GM19238 (cell line): ENCODE results near the gene SPINT1.
A peak's percentile ranks its signal among the peaks of the same experiment; 100 is the strongest.

Experiments
- DNase-seq: peaks from one replicate; pipeline ENCODE4 v3.0.0; 2011; ENCODE audit warnings: low spot score; ENCODE audit not compliant: insufficient read length

The SPINT1 gene

DNA sequence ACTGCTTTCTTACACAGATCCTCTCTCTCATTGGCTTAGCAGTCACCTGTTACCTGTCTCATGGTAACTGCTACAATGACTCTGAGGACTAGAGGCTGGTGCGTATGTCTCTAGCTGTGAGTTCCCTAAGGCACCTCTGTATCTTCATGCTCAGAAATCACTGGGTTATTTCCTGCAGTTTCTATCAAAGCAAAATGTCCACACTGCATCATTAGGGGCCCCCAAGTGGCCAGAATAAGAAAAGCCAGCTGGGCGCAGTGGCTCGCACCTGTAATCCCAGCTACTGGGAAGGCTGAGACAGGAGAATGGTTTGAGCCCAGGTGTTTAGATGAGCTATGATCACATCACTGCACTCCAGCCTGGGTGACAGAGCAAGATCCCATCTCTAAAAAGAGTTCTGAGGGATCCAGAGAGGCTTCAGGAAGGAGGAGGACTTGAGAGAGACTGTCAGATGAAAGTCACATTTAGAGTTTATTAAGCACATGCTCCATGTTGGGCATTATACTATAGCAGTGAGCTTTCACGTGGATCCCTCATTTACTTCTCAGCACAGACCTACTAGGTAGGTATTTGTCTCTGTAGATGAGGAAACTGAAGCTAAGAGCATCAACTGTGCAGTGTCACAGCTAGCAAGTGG lies 48.1 kb downstream of the SPINT1 start:
- DNase-seq: no peak

DNA sequence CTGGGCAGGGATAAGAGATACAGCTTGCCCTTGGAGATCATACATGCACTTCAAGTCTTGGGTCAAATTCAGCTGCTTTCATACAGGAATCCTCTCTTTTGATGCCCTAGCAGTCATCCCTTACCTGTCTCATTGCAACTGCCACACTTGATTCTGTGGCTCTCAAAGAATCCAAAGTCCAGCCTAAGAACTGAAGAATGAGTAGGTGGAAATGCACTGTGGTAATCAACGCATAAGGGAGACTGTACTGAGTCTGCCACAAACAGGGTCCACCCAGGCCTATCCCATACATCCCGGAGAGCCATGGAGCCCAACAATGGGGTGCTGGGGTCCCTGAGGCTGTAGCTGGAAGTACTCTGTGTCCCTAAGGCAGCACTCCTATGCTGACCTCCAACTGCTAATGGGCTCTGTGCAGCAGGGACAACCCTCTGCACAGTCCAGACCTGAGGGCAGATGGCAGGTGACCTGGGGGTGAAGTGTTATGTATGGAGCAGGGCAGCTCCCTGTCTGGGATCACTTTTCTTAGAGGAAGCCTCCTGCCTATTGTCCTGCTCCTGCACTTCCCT lies 48.7 kb downstream of the SPINT1 start:
- no peak for DNase-seq

DNA sequence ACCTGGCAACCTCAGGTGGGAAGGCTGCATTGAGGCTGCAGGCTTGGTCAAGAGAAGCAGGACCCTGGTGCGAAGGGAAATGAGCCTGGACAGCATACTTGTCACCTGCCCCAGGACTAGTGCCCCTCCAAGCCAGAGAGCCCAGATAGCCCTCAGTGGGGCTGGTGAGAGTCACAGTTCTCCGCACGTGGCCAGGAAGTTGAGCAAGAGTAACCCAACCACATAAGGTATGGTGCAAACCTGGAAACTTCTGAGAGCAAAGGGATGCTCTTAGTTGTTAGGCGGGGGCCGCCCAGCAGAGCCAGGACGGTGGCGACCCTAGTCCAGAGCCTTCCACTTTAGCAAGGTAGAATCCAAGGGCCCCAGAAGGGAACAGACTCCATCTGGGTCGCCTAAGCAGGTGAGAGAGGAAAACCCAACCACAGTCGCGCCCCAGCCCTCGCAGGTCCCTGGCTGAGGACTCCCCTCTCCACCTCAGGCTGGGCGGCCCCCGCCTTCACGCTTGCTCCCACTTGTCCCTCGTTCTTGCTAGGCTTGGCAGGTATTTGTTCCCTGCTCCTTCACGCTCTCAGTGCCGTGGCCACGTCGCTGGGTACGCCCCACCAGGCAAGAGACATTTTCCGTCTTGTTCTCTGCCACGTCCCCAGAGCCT lies 49.3 kb downstream of the SPINT1 start:
- no peak for DNase-seq

DNA sequence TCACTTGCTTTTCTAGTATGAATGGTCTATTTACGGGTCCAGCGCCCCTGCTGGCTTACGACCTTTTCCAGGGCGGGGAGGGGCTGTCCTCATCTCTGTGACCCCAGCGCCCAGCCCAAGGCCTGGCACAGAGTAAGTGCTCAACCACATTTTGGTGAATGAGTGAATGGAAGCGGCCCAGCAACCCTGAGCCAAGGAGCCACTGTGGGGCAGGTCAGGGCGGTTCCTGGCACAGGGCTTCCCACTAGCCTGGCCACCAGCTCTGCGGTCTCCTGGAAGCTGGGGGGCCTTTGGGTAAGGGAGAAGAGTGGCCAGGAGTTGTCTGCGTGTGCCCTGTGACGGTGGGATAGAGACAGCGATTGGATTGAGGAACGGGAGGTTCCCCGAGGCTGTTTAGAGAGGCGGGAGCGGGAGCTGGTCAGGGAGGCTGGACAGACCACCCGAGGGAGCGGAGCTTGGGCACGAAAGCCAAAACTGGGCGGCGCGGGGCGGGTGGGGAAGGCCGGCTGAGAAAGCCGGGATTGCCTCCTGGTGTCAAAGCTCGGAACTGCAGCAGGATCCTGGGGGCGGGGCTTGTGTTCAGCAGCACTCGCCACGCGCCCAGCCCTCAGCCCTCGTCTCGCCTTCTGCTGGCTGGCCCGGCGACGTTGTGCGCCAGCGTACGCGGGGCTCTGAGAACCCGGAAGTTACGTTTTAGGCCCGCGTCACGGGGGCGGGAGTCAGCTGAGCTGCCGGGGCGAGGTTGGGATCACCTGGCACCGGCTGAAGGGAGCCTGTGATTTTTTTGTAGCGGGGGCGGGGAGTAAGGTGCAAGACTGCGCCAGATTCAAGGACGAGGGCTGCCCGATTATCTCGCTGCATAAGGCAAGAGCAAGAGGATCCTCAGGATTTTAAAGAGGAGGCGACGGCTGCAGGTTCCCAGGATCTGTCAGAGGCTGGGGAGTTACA lies 50.2 kb downstream of the SPINT1 start, which contains the start of gene VPS18:
TSS of gene VPS18 (plus strand) at position 718 of the 948 bp plus-strand sequence. CDS start 319 bp downstream, outside the sequence.
- DNase-seq: peak; percentile 94

DNA sequence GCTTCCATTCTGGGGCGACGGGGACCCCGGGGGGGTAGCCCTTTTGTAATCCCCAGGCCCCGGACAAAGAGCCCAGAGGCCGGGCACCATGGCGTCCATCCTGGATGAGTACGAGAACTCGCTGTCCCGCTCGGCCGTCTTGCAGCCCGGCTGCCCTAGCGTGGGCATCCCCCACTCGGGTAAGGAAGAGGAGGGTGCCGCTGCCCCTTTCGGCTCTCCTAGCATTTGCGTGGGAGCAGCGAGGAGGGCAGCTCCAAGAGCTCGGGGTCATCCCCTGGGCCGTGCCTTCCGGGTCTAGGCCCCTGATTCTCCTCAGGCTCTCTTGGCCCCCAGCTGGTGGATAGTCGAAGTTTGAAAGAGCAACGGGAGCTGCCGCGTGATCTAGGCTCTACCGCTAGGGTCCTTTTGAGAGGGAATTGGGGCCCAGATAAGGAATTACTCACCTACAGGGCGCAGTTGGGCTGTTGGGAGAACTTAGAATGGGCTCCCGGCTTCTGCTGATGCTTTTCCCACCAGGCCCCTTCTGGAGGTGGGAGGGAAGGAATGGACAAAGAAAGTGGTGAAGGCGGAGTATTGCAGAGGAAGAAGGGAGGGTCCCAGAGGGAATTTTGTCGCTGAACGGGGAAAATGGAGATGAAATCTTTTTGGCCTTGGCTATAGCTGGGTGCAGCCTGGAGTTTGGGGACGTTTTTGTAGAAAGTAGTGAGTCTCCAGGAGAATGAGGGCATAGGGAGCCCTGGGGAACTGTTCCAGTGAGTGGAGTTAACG lies 51.0 kb downstream of the SPINT1 start:
- peak; percentile 60 for DNase-seq

DNA sequence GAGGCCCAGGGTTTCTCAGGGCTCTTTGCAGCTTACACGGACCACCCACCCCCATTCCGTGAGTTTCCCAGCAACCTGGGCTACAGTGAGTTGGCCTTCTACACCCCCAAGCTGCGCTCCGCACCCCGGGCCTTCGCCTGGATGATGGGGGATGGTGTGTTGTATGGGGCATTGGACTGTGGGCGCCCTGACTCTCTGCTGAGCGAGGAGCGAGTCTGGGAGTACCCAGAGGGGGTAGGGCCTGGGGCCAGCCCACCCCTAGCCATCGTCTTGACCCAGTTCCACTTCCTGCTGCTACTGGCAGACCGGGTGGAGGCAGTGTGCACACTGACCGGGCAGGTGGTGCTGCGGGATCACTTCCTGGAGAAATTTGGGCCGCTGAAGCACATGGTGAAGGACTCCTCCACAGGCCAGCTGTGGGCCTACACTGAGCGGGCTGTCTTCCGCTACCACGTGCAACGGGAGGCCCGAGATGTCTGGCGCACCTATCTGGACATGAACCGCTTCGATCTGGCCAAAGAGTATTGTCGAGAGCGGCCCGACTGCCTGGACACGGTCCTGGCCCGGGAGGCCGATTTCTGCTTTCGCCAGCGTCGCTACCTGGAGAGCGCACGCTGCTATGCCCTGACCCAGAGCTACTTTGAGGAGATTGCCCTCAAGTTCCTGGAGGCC lies 55.8 kb downstream of the SPINT1 start:
- DNase-seq: no peak

DNA sequence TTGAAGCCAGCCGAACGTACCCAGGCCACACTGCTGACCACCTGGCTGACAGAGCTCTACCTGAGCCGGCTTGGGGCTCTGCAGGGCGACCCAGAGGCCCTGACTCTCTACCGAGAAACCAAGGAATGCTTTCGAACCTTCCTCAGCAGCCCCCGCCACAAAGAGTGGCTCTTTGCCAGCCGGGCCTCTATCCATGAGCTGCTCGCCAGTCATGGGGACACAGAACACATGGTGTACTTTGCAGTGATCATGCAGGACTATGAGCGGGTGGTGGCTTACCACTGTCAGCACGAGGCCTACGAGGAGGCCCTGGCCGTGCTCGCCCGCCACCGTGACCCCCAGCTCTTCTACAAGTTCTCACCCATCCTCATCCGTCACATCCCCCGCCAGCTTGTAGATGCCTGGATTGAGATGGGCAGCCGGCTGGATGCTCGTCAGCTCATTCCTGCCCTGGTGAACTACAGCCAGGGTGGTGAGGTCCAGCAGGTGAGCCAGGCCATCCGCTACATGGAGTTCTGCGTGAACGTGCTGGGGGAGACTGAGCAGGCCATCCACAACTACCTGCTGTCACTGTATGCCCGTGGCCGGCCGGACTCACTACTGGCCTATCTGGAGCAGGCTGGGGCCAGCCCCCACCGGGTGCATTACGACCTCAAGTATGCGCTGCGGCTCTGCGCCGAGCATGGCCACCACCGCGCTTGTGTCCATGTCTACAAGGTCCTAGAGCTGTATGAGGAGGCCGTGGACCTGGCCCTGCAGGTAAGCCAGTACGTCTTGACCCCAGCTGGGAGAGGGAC lies 56.6 kb downstream of the SPINT1 start:
- DNase-seq: no peak

DNA sequence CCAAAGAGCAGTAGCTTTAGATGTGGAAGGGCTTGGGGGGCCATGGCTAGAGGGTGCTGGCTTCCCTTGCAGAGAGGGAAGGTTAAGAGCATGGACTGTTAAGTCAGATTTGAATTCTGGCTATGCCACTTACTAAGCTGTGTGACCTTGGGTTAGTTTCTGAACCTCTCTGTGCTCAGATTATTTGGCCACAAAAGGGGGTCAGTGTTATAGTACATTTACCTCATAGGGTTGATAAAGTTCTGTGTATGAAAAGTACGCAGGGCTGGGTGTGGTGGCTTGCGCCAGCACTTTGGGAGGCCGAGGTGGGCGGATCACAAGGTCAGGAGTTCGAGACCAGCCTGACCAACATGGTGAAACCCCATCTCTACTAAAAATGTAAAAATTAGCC lies 57.2 kb downstream of the SPINT1 start:
- no peak for DNase-seq

DNA sequence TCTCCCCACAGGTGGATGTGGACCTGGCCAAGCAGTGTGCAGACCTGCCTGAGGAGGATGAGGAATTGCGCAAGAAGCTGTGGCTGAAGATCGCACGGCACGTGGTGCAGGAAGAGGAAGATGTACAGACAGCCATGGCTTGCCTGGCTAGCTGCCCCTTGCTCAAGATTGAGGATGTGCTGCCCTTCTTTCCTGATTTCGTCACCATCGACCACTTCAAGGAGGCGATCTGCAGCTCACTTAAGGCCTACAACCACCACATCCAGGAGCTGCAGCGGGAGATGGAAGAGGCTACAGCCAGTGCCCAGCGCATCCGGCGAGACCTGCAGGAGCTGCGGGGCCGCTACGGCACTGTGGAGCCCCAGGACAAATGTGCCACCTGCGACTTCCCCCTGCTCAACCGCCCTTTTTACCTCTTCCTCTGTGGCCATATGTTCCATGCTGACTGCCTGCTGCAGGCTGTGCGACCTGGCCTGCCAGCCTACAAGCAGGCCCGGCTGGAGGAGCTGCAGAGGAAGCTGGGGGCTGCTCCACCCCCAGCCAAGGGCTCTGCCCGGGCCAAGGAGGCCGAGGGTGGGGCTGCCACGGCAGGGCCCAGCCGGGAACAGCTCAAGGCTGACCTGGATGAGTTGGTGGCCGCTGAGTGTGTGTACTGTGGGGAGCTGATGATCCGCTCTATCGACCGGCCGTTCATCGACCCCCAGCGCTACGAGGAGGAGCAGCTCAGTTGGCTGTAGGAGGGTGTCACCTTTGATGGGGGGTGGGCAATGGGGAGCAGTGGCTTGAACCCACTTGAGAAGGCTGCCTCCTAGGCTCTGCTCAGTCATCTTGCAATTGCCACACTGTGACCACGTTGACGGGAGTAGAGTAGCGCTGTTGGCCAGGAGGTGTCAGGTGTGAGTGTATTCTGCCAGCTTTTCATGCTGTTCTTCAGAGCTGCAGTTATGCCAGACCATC lies 59.0 kb downstream of the SPINT1 start:
- no peak for DNase-seq

DNA sequence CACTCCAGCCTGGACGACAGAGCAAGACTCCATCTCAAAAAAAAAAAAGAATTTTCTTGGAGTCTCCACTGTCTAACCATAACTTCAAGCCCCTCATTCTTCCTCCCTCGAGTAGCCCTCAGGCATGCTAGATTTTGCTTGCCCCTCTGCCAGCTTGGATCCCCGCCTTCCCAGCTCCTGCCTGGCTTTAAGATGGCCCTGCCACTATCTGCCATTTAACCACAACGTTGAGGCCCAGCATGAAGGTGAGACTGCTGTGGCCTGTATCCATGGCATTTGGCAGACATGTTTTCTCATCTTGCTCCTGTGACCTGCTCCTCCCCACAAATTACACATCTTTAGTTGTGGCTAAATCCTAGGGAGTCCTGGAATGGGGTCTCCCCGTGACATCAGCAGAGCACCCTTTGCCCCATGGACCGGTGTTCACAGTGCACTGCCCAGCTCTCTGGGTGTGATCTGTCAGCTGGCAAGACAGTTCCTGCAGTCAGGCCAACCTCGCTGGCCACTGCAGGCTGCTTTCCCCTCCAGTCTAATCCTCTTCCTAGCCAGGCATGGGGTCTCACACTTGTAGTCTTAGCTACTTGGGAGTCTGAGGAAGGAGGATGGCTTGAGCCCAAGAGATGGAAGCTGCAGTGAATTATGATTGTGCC lies 60.8 kb downstream of the SPINT1 start:
- DNase-seq: no peak

DNA sequence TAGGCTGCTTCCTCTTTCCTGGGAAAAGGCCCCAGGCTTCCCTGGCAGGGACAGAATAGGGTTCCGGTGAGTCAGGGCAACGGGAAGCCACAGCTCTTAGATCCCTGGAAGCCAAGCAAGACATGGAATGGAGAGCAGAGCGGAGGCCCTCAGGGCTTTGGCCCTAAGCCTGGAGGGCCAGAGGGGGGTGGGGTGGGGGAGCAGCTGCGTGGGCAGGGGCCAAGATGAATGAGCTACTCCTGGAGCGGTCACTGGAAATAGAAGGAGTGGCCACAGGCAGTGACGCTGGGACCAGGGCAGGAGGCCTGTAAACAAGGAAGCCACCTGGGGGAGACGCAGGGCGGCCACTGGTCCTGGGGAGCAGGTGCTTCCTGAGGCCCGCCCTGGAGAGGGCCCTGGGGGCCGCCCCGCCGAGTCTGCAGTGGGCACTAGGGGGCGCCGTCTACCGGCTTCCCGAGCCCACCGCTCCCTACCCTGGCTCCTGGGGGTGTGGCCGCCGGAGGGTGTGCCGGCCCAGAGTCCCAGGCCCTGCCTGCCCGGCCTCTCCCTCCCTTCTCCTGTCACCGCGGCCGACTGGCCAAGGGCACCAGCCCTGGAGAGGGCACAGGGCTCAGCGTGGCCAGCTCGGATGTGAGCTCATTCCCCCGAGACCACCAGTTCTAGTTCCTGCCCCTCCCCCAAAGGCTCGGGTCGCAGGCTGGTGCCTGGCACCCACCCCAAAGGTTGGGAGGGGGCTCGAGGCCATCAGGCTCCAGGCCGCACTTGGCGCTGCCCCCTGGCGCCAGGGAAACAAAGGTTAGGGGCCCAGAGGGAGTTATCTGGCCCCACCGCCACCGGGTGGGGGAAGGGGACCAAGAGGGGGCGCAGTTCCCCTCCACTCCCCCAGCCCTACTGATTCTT lies 62.5 kb downstream of the SPINT1 start:
- DNase-seq: peak; percentile 85

DNA sequence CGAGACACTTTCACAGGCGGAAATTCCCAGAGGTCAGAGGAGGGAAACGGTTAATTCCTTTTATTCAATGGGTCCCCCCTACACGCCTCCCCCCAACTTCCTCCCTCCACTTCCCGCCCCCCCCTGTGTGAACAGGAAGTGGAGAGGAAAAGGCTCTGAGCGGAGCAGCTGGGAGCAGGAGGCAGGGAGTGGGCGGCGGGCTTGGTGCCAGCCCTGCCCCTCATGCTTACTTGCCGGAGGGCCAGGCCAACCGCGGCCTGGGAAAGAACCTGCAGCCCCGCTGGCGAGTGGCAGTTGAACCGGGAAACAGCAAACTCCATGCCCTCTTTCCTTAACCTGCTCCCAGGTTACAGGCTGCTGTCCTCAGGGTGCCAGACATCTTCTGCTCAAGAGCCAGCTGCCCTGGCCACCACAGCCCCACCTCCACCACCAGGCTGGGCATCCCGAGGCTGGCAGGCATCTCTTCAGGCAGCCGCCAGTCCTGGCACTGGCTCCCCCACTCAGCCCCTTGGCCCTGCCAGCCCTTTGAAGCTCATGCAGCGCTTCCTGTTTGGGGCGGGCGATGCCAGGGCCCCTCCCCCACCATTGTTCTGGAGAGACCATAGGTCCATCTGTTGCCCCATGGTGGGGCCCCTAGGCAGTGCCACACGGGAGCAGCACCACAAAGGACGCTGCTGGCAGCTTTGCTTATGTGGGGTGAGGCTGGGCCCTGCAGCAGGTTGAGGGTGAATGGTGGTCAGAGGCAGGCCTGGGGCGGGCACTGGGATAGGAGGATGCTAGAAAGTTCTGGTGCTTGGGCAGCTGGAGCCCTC lies 63.3 kb downstream of the SPINT1 start:
- DNase-seq: no peak
